Keratinocyte (primary cell): ENCODE results near the gene PAIP2B.

Experiments
- CTCF ChIP-seq, 3 experiments: IDR thresholded peaks in 1 of 3; conservative IDR thresholded peaks in 1 of 3; optimal IDR thresholded peaks in 1 of 3; 2 replicates in 2 of 3; 3 replicates in 1 of 3; pipeline versions ENCODE3 to v1.5.1; 2011; ENCODE audit warnings: low read length in 3 of 3, mild to moderate bottlenecking in 3 of 3, moderate library complexity in 2 of 3, control low read depth in 1 of 3, inconsistent platforms in 1 of 3; ENCODE audit not compliant: insufficient read depth in 2 of 3; ENCODE audit errors: extremely low read depth in 1 of 3
- EZH2 ChIP-seq: IDR thresholded peaks from one replicate; pipeline ENCODE4 v1.6.1; 2012; ENCODE audit warnings: inconsistent platforms, mild to moderate bottlenecking, low read length, moderate library complexity

GRCh38 chr2:71244302-71244660, 17.4 kb upstream of the PAIP2B start:
- TF ChIP-seq CTCF (optimal IDR thresholded peaks at IDR 0.05 in 1 of 3, IDR thresholded peaks at IDR 0.05 in 1 of 3, conservative IDR thresholded peaks at IDR 0.05 in 1 of 3; ENCODE audit: extremely low read depth in 1 of 3, insufficient read depth in 2 of 3, low read length in 3 of 3) (no peak), EZH2 (no peak)
